ENCODE results near the gene IL1R1.

DNA sequence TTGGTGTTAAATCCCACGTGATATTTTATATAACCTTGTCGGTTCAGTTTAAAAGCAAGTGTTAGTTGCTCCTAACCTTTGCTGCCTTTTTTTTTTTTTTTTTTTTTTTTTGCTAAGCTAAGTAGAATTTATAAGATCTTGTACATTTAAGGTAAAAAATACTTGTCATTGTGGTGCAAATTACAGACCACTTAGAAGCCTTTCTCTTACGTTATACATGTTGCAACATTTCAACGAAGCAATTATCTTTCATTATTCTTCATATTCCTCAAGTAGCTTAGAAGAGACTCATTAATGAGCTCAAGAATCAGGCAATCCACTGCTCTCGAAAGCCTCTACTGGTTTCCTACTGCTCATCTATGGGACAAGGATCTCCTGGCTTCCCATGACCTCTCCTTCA lies 29.4 kb downstream of the IL1R1 start:
- TF ChIP-seq, protein P1, sequence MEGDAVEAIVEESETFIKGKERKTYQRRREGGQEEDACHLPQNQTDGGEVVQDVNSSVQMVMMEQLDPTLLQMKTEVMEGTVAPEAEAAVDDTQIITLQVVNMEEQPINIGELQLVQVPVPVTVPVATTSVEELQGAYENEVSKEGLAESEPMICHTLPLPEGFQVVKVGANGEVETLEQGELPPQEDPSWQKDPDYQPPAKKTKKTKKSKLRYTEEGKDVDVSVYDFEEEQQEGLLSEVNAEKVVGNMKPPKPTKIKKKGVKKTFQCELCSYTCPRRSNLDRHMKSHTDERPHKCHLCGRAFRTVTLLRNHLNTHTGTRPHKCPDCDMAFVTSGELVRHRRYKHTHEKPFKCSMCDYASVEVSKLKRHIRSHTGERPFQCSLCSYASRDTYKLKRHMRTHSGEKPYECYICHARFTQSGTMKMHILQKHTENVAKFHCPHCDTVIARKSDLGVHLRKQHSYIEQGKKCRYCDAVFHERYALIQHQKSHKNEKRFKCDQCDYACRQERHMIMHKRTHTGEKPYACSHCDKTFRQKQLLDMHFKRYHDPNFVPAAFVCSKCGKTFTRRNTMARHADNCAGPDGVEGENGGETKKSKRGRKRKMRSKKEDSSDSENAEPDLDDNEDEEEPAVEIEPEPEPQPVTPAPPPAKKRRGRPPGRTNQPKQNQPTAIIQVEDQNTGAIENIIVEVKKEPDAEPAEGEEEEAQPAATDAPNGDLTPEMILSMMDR (IDR thresholded peaks at IDR 0.05): no peak
- no peak for TF ChIP-seq POLR2AphosphoS5 (IDR thresholded peaks at IDR 0.05; ENCODE audit: insufficient read depth in 1 of 2, low read depth in 1 of 2)
